Measurements from ENCODE around the gene B3GALT5.

GRCh38 chr21:39712976-39713375 lies 100.2 kb downstream of the B3GALT5 start:
- TF ChIP-seq CTCF (IDR thresholded peaks at IDR 0.05), result no peak
- no peak for TF ChIP-seq POLR2A (IDR thresholded peaks at IDR 0.05)

Data from breast epithelium (tissue), 3 donors.